Mesenchymal stem cell (in vitro differentiated cells and primary cell): ENCODE results near the gene ULK4.

Source experiments
- DNase-seq: peaks from one replicate; pipeline ENCODE4 v3.0.0-alpha.2; 2013
- H2AFZ ChIP-seq: one replicate; pipeline ENCODE4 v1.6.1; 2013; ENCODE audit warnings: low read depth, mild to moderate bottlenecking, control low read depth, inconsistent platforms, low read length, moderate library complexity
- H2AK5ac ChIP-seq: 2 replicates; pipeline ENCODE4 v1.6.1; 2013; ENCODE audit warnings: low read length, moderate library complexity, mild to moderate bottlenecking, inconsistent platforms; ENCODE audit not compliant: severe bottlenecking
- H2BK120ac ChIP-seq: one replicate; pipeline ENCODE4 v1.6.1; 2013; ENCODE audit warnings: low read depth, mild to moderate bottlenecking, inconsistent platforms, low read length, moderate library complexity
- H2BK12ac ChIP-seq, 2 experiments: one replicate each; pipeline ENCODE4 v1.6.1; 2013; ENCODE audit warnings: inconsistent platforms in 2 of 2, low read length in 2 of 2, mild to moderate bottlenecking in 2 of 2, moderate library complexity in 2 of 2, control low read depth in 1 of 2
- H2BK15ac ChIP-seq: one replicate; pipeline ENCODE4 v1.6.1; 2013; ENCODE audit warnings: mild to moderate bottlenecking, low read depth, inconsistent platforms; ENCODE audit not compliant: poor library complexity, severe bottlenecking
- H2BK5ac ChIP-seq: 2 replicates; pipeline ENCODE4 v1.6.1; 2013; ENCODE audit warnings: low read depth, mild to moderate bottlenecking, low read length, control low read depth, inconsistent platforms; ENCODE audit not compliant: poor library complexity, severe bottlenecking
- H3K14ac ChIP-seq, 2 experiments: one replicate each; pipeline ENCODE4 v1.6.1; 2013; ENCODE audit warnings: inconsistent platforms in 2 of 2, low read length in 2 of 2, control low read depth in 1 of 2, mild to moderate bottlenecking in 1 of 2, moderate library complexity in 1 of 2
- H3K18ac ChIP-seq, 2 experiments: one replicate each; pipeline ENCODE4 v1.6.1; 2013; ENCODE audit warnings: inconsistent platforms in 2 of 2, low read length in 2 of 2, control low read depth in 1 of 2, low read depth in 1 of 2, mild to moderate bottlenecking in 1 of 2
- H3K23ac ChIP-seq, 2 experiments: one replicate each; pipeline ENCODE4 v1.6.1; 2013; ENCODE audit warnings: inconsistent platforms in 2 of 2, low read length in 2 of 2, mild to moderate bottlenecking in 2 of 2, moderate library complexity in 2 of 2, control low read depth in 1 of 2
- H3K27ac ChIP-seq: 2 replicates; pipeline ENCODE4 v1.5.1; 2013; ENCODE audit warnings: mild to moderate bottlenecking, moderate library complexity, low read length, control low read depth, inconsistent platforms; ENCODE audit not compliant: poor library complexity, severe bottlenecking
- H3K27me3 ChIP-seq, 2 experiments: 2 replicates each; pipeline versions ENCODE4 v1.6.1 to v1.7.0; 2013; ENCODE audit warnings: low read length in 2 of 2, mild to moderate bottlenecking in 2 of 2, moderate library complexity in 2 of 2, control low read depth in 1 of 2, inconsistent platforms in 1 of 2; ENCODE audit not compliant: control insufficient read depth in 1 of 2, insufficient read depth in 1 of 2
- H3K36me3 ChIP-seq, 2 experiments: 2 replicates each; pipeline versions ENCODE4 v1.6.1 to v1.7.0; 2013; ENCODE audit warnings: low read length in 2 of 2, control low read depth in 1 of 2, inconsistent platforms in 1 of 2, low read depth in 1 of 2, mild to moderate bottlenecking in 1 of 2; ENCODE audit not compliant: insufficient read depth in 2 of 2, control insufficient read depth in 1 of 2
- H3K4ac ChIP-seq, 2 experiments: one replicate each; pipeline ENCODE4 v1.6.1; 2013; ENCODE audit warnings: inconsistent platforms in 2 of 2, low read length in 2 of 2, mild to moderate bottlenecking in 2 of 2, moderate library complexity in 2 of 2, control low read depth in 1 of 2, low read depth in 1 of 2
- H3K4me1 ChIP-seq: 2 replicates; pipeline ENCODE4 v1.6.1; 2013; ENCODE audit warnings: low read depth, low read length, control low read depth; ENCODE audit not compliant: control insufficient read depth, insufficient read depth
- H3K4me2 ChIP-seq: 2 replicates; pipeline ENCODE4 v1.6.1; 2013; ENCODE audit warnings: low read length, mild to moderate bottlenecking, inconsistent platforms; ENCODE audit not compliant: poor library complexity, severe bottlenecking
- H3K4me3 ChIP-seq, 2 experiments: 2 replicates each; pipeline versions ENCODE4 v1.5.1 to v1.7.0; 2013; ENCODE audit warnings: low read length in 2 of 2, mild to moderate bottlenecking in 2 of 2, control low read depth in 1 of 2, low read depth in 1 of 2; ENCODE audit not compliant: insufficient read depth in 1 of 2
- H3K79me1 ChIP-seq: replicated peaks from 2 replicates; pipeline ENCODE4 v1.6.1; 2013; ENCODE audit warnings: mild to moderate bottlenecking, control low read depth, low read length, inconsistent platforms; ENCODE audit not compliant: poor library complexity, severe bottlenecking
- H3K9ac ChIP-seq: 2 replicates; pipeline ENCODE4 v1.7.0; 2013; ENCODE audit warnings: mild to moderate bottlenecking, low read length, moderate library complexity
- H3K9me3 ChIP-seq: 2 replicates; pipeline ENCODE4 v1.7.0; 2013; ENCODE audit warnings: mild to moderate bottlenecking, low read length; ENCODE audit not compliant: control insufficient read depth
- H4K8ac ChIP-seq: one replicate; pipeline ENCODE4 v1.6.1; 2013; ENCODE audit warnings: inconsistent platforms, mild to moderate bottlenecking, low read length, moderate library complexity
- H4K91ac ChIP-seq: one replicate; pipeline ENCODE4 v1.6.1; 2013; ENCODE audit warnings: mild to moderate bottlenecking, low read length, inconsistent platforms
- WGBS: methylation state at CpG from one replicate; pipeline ENCODE4 v1.1.7; 2013; ENCODE audit warnings: mixed read lengths; 5-methylcytosine and 5-hydroxymethylcytosine counted together

ULK4 gene

DNA sequence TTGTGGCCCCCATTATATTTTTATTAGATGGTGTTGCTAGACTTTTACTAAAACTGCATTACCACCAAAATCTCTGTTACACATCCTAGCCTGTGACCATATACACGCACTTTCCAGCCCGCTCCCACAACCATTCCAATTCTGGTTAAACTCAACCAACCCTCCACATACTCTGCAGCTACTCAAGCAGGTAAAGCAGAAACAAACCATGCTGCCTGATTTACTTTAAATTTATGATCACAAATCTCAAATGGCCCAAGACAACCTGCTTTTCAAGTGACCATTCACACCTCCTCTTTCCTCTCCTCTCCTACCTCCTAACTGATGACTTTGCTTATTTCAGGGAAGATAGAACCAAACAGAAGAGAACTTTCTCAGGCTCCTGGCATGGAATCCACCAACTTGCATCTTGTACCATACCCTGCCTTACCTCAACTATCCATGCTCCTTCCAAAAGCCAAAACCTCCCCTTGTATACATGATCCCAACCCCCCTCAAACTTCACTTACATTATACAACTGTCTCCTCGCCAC is 18.5 kb downstream of the ULK4 start:
- no peak overlapping the region for H3K4ac ChIP-seq
- H4K8ac ChIP-seq, result no peak overlapping the region
- H3K36me3 ChIP-seq, result peaks cover 0 to 17% of the 10 kb centered on the region in 2 experiments
- H2BK15ac ChIP-seq, result no peak overlapping the region
- no peaks in the 10 kb centered on the region for H3K27me3 ChIP-seq
- H3K4me1 ChIP-seq, result no peaks in the 10 kb centered on the region
- H2AFZ ChIP-seq, result no peak overlapping the region
- H3K23ac ChIP-seq, result no peak overlapping the region
- no peak overlapping the region for H3K18ac ChIP-seq
- H2BK120ac ChIP-seq, result no peak overlapping the region
- WGBS, result 96% methylated on average over 3 of the region's 3 CpGs
- no peak overlapping the region for H2AK5ac ChIP-seq
- H3K14ac ChIP-seq, result no peak overlapping the region
- H3K4me3 ChIP-seq, result no peak overlapping the region
- H2BK12ac ChIP-seq, result no peak overlapping the region
- no peak for DNase-seq
- H3K4me2 ChIP-seq, result no peak overlapping the region
- H4K91ac ChIP-seq, result no peak overlapping the region
- H2BK5ac ChIP-seq, result no peak overlapping the region
- no peak overlapping the region for H3K9ac ChIP-seq
- peaks cover 14% of the 10 kb centered on the region for H3K79me1 ChIP-seq
- no peaks in the 10 kb centered on the region for H3K9me3 ChIP-seq
- no peak overlapping the region for H3K27ac ChIP-seq

DNA sequence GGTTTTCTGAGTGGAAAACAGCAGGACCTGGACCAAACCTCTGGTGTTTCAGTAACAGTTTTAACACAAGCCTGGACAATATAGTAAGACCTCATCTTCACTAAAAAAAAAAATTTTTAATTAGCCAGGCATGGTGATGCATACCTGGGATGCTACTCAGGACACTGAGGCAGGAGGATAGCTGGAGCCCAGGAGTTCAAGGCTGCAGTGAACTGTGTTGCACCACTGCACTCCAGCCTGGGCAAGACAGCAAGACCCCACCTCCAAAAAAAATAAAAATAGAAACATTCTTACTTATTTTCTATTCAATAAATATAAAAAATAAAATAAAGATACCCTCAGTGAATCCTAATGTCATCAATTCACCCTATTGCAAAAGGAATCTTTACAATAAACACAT is 21.5 kb downstream of the ULK4 start:
- Histone ChIP-seq H2BK120ac (no peak overlapping the region), H3K4me2 (no peak overlapping the region), H3K4ac (no peak overlapping the region), H2BK12ac (no peak overlapping the region), H4K8ac (no peak overlapping the region), H3K9me3 (no peaks in the 10 kb centered on the region), H4K91ac (no peak overlapping the region), H2BK15ac (no peak overlapping the region), H3K9ac (no peak overlapping the region), H3K36me3 (peaks cover 0 to 4% of the 10 kb centered on the region in 2 experiments), H3K23ac (no peak overlapping the region), H3K18ac (no peak overlapping the region), H3K4me3 (no peak overlapping the region), H3K79me1 (peaks cover 13% of the 10 kb centered on the region), H3K27ac (no peak overlapping the region), H2AFZ (no peak overlapping the region), H3K14ac (no peak overlapping the region), H3K4me1 (no peaks in the 10 kb centered on the region), H2BK5ac (no peak overlapping the region), H2AK5ac (no peak overlapping the region), H3K27me3 (no peaks in the 10 kb centered on the region)
- no peak for DNase-seq

DNA sequence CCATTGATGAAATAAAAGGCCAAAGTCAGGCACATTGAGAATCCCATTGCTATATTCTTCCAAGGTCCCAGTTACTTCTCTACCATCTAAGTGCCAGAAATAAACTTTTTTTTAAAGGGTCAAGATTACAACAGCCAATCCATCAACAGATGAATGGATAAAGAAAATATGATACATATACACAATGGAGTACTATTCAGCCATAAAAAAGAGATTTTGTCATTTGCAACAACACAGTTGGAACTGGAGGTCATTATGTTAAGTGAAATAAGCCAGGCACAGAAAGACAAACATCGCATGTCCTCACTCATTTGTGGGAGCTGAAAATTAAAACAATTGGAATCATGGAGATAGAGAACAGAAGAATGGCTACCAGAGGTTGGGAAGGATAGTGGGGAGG is 25.5 kb downstream of the ULK4 start:
- H3K4me2 ChIP-seq, result no peak overlapping the region
- no peak overlapping the region for H4K91ac ChIP-seq
- no peak overlapping the region for H3K27ac ChIP-seq
- H3K79me1 ChIP-seq, result peaks cover 10% of the 10 kb centered on the region
- no peak overlapping the region for H2BK12ac ChIP-seq
- WGBS, result 96% methylated on average over 1 of the region's 1 CpG
- peaks cover 0 to 6% of the 10 kb centered on the region in 2 experiments for H3K36me3 ChIP-seq
- no peak overlapping the region for H3K23ac ChIP-seq
- H3K4me1 ChIP-seq, result no peaks in the 10 kb centered on the region
- H3K9me3 ChIP-seq, result no peaks in the 10 kb centered on the region
- no peak overlapping the region for H3K14ac ChIP-seq
- no peak overlapping the region for H2BK120ac ChIP-seq
- H4K8ac ChIP-seq, result no peak overlapping the region
- H3K9ac ChIP-seq, result no peak overlapping the region
- H3K27me3 ChIP-seq, result no peaks in the 10 kb centered on the region
- no peak overlapping the region for H2AFZ ChIP-seq
- no peak overlapping the region for H3K4me3 ChIP-seq
- H3K18ac ChIP-seq, result no peak overlapping the region
- no peak overlapping the region for H2BK15ac ChIP-seq
- no peak overlapping the region for H2AK5ac ChIP-seq
- no peak overlapping the region for H2BK5ac ChIP-seq
- DNase-seq, result no peak
- no peak overlapping the region for H3K4ac ChIP-seq

DNA sequence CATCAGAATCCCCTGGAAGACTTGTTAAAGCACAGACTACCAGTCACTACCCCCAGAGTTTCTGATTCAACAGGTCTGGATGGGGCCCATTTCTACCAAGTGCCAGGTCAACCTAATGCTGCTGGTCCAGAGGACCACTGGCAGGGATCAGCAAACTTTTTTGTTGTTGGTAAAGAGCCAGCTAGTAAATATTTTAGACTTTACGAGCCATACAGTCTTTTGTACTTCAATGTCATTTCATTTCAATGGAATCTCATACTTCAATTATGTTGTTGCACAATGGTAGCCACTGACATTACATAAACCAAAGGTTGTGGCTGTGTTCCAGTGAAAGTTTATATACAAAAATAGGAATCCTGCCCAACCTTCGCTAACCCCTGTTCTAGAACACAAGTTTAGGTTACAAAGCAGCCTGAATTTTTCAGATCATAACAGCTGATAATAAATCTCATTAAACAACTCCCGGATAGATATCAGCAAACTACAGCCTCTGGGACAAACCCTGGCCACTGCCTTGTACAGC is 28.7 kb downstream of the ULK4 start:
- Histone ChIP-seq H3K4me2 (no peak overlapping the region), H3K27me3 (no peaks in the 10 kb centered on the region), H2BK5ac (no peak overlapping the region), H2BK15ac (no peak overlapping the region), H2BK120ac (no peak overlapping the region), H3K27ac (no peak overlapping the region), H4K8ac (no peak overlapping the region), H3K36me3 (peaks cover 0 to 7% of the 10 kb centered on the region in 2 experiments), H2AFZ (no peak overlapping the region), H3K18ac (no peak overlapping the region), H3K9ac (no peak overlapping the region), H3K4me1 (no peaks in the 10 kb centered on the region), H2AK5ac (no peak overlapping the region), H4K91ac (no peak overlapping the region), H3K4ac (no peak overlapping the region), H3K4me3 (no peak overlapping the region), H3K14ac (no peak overlapping the region), H3K23ac (no peak overlapping the region), H3K79me1 (no peaks in the 10 kb centered on the region), H3K9me3 (no peaks in the 10 kb centered on the region), H2BK12ac (no peak overlapping the region)
- peak; percentile 42 for DNase-seq
- WGBS, result 92% methylated on average over 1 of the region's 3 CpGs
